Neuronal stem cell (in vitro differentiated cells): ENCODE measurements around the gene CYP4B1.
"Not testable (repeated sequence)": the region's sequence is repeated elsewhere in the genome, so short reads cannot be mapped to it uniquely, and the experiment has no call there.

ENCODE experiments used
- DNase-seq: peaks from one replicate; pipeline ENCODE4 v3.0.0-alpha.2; 2013; ENCODE audit warnings: low spot score
- H2AFZ ChIP-seq: one replicate; pipeline ENCODE4 v1.6.1; 2013; ENCODE audit warnings: mild to moderate bottlenecking, low read length, inconsistent platforms
- H2AK5ac ChIP-seq: 2 replicates; pipeline ENCODE4 v1.6.1; 2013; ENCODE audit warnings: low read depth, mild to moderate bottlenecking, inconsistent platforms, low read length, moderate library complexity, mixed read lengths
- H2BK120ac ChIP-seq: 2 replicates; pipeline ENCODE4 v1.6.1; 2013; ENCODE audit warnings: low read depth, mild to moderate bottlenecking, inconsistent platforms, low read length, moderate library complexity, mixed read lengths
- H2BK12ac ChIP-seq: one replicate; pipeline ENCODE4 v1.6.1; 2013; ENCODE audit warnings: low read length, inconsistent platforms
- H2BK15ac ChIP-seq: 2 replicates; pipeline ENCODE4 v1.6.1; 2013; ENCODE audit warnings: mild to moderate bottlenecking, low read length, inconsistent platforms, mixed read lengths
- H2BK5ac ChIP-seq: one replicate; pipeline ENCODE4 v1.6.1; 2013; ENCODE audit warnings: inconsistent platforms, mild to moderate bottlenecking, low read length, moderate library complexity
- H3K14ac ChIP-seq: one replicate; pipeline ENCODE4 v1.6.1; 2013; ENCODE audit warnings: low read length, inconsistent platforms
- H3K18ac ChIP-seq: 2 replicates; pipeline ENCODE4 v1.6.1; 2013; ENCODE audit warnings: low read length, inconsistent platforms
- H3K23ac ChIP-seq: 2 replicates; pipeline ENCODE4 v1.6.1; 2013; ENCODE audit warnings: low read depth, mild to moderate bottlenecking, mixed read lengths, low read length, inconsistent platforms; ENCODE audit not compliant: poor library complexity
- H3K27ac ChIP-seq: replicated peaks from 3 replicates; pipeline ENCODE4 v1.5.1; 2013; ENCODE audit warnings: low read length, inconsistent platforms
- H3K27me3 ChIP-seq, 3 experiments: 2 replicates each; pipeline ENCODE4 v1.6.1; 2013; ENCODE audit warnings: low read length in 3 of 3, mild to moderate bottlenecking in 2 of 3, inconsistent platforms in 1 of 3, low read depth in 1 of 3, mixed read lengths in 1 of 3, moderate library complexity in 1 of 3; ENCODE audit not compliant: control insufficient read depth in 3 of 3, insufficient read depth in 3 of 3
- H3K36me3 ChIP-seq, 2 donors: replicated peaks in 1 of 2; 2 replicates each; pipeline ENCODE4 v1.6.1; 2013; ENCODE audit warnings: low read length in 2 of 2; ENCODE audit not compliant: control insufficient read depth in 2 of 2, insufficient read depth in 2 of 2
- H3K4ac ChIP-seq: 2 replicates; pipeline ENCODE4 v1.6.1; 2013; ENCODE audit warnings: inconsistent platforms, mild to moderate bottlenecking, low read length, moderate library complexity
- H3K4me1 ChIP-seq, 2 donors: 1 replicate in 1 of 2; 2 replicates in 1 of 2; pipeline ENCODE4 v1.6.1; 2013; ENCODE audit warnings: low read length in 2 of 2, low read depth in 1 of 2; ENCODE audit not compliant: control insufficient read depth in 2 of 2, insufficient read depth in 1 of 2
- H3K4me2 ChIP-seq: one replicate; pipeline ENCODE4 v1.6.1; 2013; ENCODE audit warnings: mild to moderate bottlenecking, low read length, inconsistent platforms; ENCODE audit not compliant: insufficient read depth, poor library complexity, severe bottlenecking
- H3K4me3 ChIP-seq, 2 donors: 2 replicates each; pipeline ENCODE4 v1.5.1; 2013; ENCODE audit warnings: low read length in 2 of 2, mild to moderate bottlenecking in 2 of 2, inconsistent platforms in 1 of 2, moderate library complexity in 1 of 2
- H3K79me1 ChIP-seq: one replicate; pipeline ENCODE4 v1.6.1; 2013; ENCODE audit warnings: low read depth, mild to moderate bottlenecking, inconsistent platforms, low read length, moderate library complexity
- H3K9ac ChIP-seq: one replicate; pipeline ENCODE4 v1.6.1; 2013; ENCODE audit warnings: mild to moderate bottlenecking, low read depth, low read length, inconsistent platforms; ENCODE audit not compliant: poor library complexity
- H3K9me3 ChIP-seq, 2 donors: replicated peaks in 1 of 2; 2 replicates each; pipeline versions ENCODE3 to v1.6.1; 2013; ENCODE audit warnings: low read length in 2 of 2, mild to moderate bottlenecking in 2 of 2, inconsistent platforms in 1 of 2, low read depth in 1 of 2, mixed read lengths in 1 of 2, moderate library complexity in 1 of 2; ENCODE audit not compliant: control insufficient read depth in 2 of 2, insufficient read depth in 1 of 2
- H4K8ac ChIP-seq: one replicate; pipeline ENCODE4 v1.6.1; 2013; ENCODE audit warnings: low read depth, mild to moderate bottlenecking, inconsistent platforms, low read length, moderate library complexity
- H4K91ac ChIP-seq: one replicate; pipeline ENCODE4 v1.6.1; 2013; ENCODE audit warnings: low read length, low read depth, mild to moderate bottlenecking, inconsistent platforms; ENCODE audit not compliant: poor library complexity
- WGBS, 2 donors: extraction: QIAGEN DNeasy Blood & Tissue Kit; methylation state at CpG; one replicate each; pipeline ENCODE4 v1.1.7; 2013; ENCODE audit warnings: missing lambda C conversion rate in 2 of 2, mixed read lengths in 1 of 2; ENCODE audit not compliant: insufficient read length in 2 of 2, insufficient replicate concordance in 1 of 2; ENCODE audit errors: extremely low coverage in 2 of 2; 5-methylcytosine and 5-hydroxymethylcytosine counted together

The CYP4B1 gene

DNA sequence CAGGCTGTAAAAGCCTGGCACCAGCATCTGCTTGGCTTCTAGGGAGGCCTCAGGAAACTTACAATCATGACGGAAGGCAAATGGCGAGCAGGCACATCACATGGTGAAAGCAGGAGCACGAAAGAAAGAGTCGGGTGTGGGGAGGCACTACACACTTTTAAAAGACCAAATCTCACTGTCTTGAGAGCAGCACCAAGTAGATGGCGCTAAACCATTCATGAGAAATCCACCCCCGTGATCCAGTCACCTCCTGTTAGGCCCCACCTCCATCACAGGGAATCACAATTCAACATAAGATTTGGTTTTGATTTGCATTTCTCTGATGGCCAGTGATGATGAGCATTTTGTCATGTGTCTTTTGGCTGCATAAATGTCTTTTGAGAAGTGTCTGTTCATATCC lies 36.6 kb downstream of the CYP4B1 start:
- not testable (repeated sequence) for H3K23ac ChIP-seq, H3K18ac ChIP-seq, H3K4me2 ChIP-seq, H4K91ac ChIP-seq, H3K9me3 ChIP-seq, H3K27me3 ChIP-seq, H3K36me3 ChIP-seq, H3K4ac ChIP-seq, H2BK12ac ChIP-seq, H4K8ac ChIP-seq, H3K14ac ChIP-seq, H2AK5ac ChIP-seq, H2BK15ac ChIP-seq, H3K27ac ChIP-seq, H2BK120ac ChIP-seq, DNase-seq, H2BK5ac ChIP-seq, H3K4me1 ChIP-seq, H3K9ac ChIP-seq, H3K4me3 ChIP-seq, H3K79me1 ChIP-seq, H2AFZ ChIP-seq
- no CpG with 5 or more reads among the region's 6 CpGs for WGBS, 2 donors

DNA sequence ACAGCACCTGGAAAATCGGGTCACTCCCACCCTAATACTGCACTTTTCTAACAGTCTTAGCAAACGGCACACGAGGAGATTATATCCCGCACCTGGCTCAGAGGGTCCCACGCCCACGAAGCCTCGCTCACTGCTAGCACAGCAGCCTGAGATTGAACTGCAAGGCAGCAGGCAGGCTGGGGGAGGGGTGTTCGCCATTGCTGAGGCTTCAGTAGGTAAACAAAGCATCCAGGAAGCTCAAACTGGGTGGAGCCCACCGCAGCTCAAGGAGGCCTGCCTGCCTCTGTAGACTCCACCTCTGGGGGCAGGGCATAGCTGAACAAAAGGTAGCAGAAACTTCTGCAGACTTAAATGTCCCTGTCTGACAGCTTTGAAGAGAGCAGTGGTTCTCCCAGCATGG lies 47.5 kb downstream of the CYP4B1 start:
- H3K27ac ChIP-seq, H2AK5ac ChIP-seq, H3K18ac ChIP-seq, H3K14ac ChIP-seq, H3K36me3 ChIP-seq, H3K9ac ChIP-seq, H2BK12ac ChIP-seq, H3K79me1 ChIP-seq, H3K4me1 ChIP-seq, H4K91ac ChIP-seq, H3K4me3 ChIP-seq, H2BK5ac ChIP-seq, DNase-seq, H2AFZ ChIP-seq, H3K4me2 ChIP-seq, H3K23ac ChIP-seq, H3K9me3 ChIP-seq, H2BK120ac ChIP-seq, H2BK15ac ChIP-seq, H3K27me3 ChIP-seq, H3K4ac ChIP-seq, H4K8ac ChIP-seq: not testable (repeated sequence)
- WGBS, 2 donors: no CpG with 5 or more reads among the region's 9 CpGs

DNA sequence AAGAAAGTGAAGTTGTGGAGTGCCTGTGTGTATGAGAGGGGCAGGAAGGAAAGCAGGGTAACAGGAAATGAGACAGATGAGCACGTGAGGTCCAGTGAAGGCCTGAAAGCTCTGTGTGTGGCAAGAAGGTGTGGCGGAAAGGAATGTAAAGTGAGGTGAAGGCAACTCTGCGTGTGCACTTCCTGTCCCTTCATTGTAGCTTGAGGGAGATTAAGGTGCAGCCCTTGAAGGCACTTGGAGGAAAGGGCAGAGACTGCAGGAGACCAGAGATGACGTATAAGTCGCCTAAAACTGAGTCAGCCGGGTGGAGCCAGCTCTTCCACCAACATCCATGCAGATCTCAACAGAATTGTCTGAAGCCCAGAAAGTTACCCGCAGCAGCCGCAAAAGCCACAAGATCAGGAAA lies 58.8 kb downstream of the CYP4B1 start:
- H3K23ac ChIP-seq, H3K36me3 ChIP-seq, H3K27ac ChIP-seq, H4K8ac ChIP-seq, H2AK5ac ChIP-seq, H3K27me3 ChIP-seq, DNase-seq, H2BK12ac ChIP-seq, H3K18ac ChIP-seq, H3K14ac ChIP-seq, H2BK15ac ChIP-seq, H3K4me2 ChIP-seq, H2BK120ac ChIP-seq, H3K9me3 ChIP-seq, H3K4me1 ChIP-seq, H3K79me1 ChIP-seq, H3K4me3 ChIP-seq, H2BK5ac ChIP-seq, H2AFZ ChIP-seq, H3K9ac ChIP-seq, H3K4ac ChIP-seq, H4K91ac ChIP-seq: not testable (repeated sequence)
- no CpG with 5 or more reads among the region's 8 CpGs for WGBS, 2 donors

DNA sequence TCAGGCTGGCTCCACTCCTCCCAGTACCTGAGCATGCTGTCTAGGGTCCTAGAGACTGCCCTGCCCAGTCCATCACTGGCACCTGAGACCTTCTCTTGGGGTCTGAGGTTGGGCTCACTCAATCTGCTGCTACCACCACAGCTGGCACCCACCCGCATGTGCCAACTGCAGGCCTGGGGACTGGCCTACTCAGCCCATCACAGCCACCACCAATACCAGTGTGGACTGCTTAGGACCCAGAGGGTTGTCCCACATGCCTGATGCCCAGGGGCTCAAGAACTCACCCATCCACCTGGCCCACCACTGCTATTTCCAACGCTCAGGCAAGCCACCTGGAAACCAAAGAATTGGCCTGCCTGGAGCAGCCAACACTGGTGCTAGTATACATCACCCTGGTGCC lies 63.5 kb downstream of the CYP4B1 start:
- peak overlapping the region; percentile 34 for H2AK5ac ChIP-seq
- no CpG with 5 or more reads among the region's 2 CpGs for WGBS, 2 donors
- no peak overlapping the region for H2BK12ac ChIP-seq
- no peak overlapping the region for H4K91ac ChIP-seq
- H3K79me1 ChIP-seq: no peaks in the 10 kb centered on the region
- no peak overlapping the region for H3K4me3 ChIP-seq
- H3K27ac ChIP-seq: no peak overlapping the region
- H3K4me1 ChIP-seq: no peaks in the 10 kb centered on the region
- H3K18ac ChIP-seq: peak overlapping the region; percentile 57
- peak overlapping the region; percentile 47 for H3K14ac ChIP-seq
- no peaks in the 10 kb centered on the region for H3K36me3 ChIP-seq
- no peak overlapping the region for H4K8ac ChIP-seq
- H3K4ac ChIP-seq: no peak overlapping the region
- H3K23ac ChIP-seq: no peak overlapping the region
- no peak overlapping the region for H2BK120ac ChIP-seq
- H2AFZ ChIP-seq: no peak overlapping the region
- peak overlapping the region; percentile 27 for H2BK15ac ChIP-seq
- H3K9me3 ChIP-seq: no peaks in the 10 kb centered on the region
- H3K27me3 ChIP-seq: no peaks in the 10 kb centered on the region
- H2BK5ac ChIP-seq: no peak overlapping the region
- DNase-seq: no peak
- no peak overlapping the region for H3K9ac ChIP-seq
- H3K4me2 ChIP-seq: no peak overlapping the region
